22Rv1 (cell line): ENCODE data around the gene KRTAP4-11.
"Not testable (repeated sequence)": the region's sequence is repeated elsewhere in the genome, so short reads cannot be mapped to it uniquely, and the experiment has no call there.

Source experiments
- H3K27ac ChIP-seq: fragments of 450-650 bp; 2 replicates; pipeline ENCODE4 v1.5.1; 2017
- ZFX ChIP-seq: fragments of 450-650 bp; IDR thresholded peaks from 2 replicates; pipeline ENCODE4 v1.6.1; 2017; ENCODE audit warnings: antibody characterized with exemption, borderline replicate concordance
- TF ChIP-seq, protein P1 (sequence below): fragments of 450-650 bp; IDR thresholded peaks from 2 replicates; pipeline ENCODE4 v1.5.1; 2017; ENCODE audit warnings: mild to moderate bottlenecking

KRTAP4-11 gene

DNA sequence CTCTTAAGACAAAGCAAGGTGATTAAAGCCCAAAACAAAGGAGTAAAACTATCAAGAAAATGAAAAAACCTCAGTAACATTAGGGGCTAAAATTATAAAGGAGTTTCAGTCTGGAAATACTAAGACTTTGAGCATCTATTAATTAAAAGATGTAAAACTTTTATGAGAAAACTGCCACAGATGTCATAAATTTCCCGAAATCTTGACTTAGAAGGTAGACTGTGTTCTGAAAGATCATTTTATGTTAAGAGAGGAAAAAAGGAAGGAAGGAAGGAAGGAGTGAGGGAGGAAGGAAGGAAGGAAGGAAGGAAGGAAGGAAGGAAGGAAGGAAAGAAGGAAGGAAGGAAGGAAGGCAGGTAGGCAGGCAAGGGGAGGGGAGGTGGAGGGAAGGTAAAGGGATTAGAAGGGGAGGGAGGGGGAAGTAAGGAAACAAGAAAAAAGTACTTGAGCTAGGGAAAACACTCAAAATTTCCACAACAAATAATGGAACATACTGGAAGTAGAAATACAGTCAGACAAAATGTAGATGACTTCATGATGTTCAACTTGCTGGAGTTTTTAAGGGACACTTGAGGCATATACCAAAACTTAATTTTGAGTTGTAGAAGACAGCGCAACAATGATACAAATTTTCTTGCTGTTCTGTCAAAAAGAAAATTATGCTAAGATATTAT lies 29.5 kb upstream of the KRTAP4-11 start:
- no peak overlapping the region for H3K27ac ChIP-seq
- TF ChIP-seq, protein P1, sequence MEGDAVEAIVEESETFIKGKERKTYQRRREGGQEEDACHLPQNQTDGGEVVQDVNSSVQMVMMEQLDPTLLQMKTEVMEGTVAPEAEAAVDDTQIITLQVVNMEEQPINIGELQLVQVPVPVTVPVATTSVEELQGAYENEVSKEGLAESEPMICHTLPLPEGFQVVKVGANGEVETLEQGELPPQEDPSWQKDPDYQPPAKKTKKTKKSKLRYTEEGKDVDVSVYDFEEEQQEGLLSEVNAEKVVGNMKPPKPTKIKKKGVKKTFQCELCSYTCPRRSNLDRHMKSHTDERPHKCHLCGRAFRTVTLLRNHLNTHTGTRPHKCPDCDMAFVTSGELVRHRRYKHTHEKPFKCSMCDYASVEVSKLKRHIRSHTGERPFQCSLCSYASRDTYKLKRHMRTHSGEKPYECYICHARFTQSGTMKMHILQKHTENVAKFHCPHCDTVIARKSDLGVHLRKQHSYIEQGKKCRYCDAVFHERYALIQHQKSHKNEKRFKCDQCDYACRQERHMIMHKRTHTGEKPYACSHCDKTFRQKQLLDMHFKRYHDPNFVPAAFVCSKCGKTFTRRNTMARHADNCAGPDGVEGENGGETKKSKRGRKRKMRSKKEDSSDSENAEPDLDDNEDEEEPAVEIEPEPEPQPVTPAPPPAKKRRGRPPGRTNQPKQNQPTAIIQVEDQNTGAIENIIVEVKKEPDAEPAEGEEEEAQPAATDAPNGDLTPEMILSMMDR, result no peak
- TF ChIP-seq ZFX, result no peak

- H3K27ac ChIP-seq, result no peak overlapping the region
- TF ChIP-seq, protein P1, result no peak
- TF ChIP-seq ZFX, result no peak
Measured at GRCh38 chr17:41145261-41145660, 27.1 kb upstream of the KRTAP4-11 start.

DNA sequence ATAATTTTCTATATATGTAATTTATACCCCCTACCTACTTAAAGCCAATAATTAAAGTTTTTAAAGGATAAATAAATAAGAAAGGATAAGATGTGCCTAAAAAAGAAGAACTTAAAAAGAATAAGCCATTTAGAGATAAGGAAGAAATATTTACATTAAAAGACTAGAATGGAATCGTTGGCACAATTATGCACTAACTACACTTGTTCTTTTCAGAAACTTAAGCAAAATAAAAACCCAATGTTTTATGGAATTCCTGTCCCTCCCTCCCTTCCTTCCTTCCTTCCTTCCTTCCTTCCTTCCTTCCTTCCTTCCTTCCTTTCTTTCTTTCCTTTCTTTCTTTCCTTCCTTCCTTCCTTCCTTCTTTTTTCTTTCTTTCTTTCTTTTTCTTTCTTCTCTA lies 26.7 kb upstream of the KRTAP4-11 start:
- TF ChIP-seq ZFX, result no peak
- TF ChIP-seq, protein P1, result no peak
- no peak overlapping the region for H3K27ac ChIP-seq

DNA sequence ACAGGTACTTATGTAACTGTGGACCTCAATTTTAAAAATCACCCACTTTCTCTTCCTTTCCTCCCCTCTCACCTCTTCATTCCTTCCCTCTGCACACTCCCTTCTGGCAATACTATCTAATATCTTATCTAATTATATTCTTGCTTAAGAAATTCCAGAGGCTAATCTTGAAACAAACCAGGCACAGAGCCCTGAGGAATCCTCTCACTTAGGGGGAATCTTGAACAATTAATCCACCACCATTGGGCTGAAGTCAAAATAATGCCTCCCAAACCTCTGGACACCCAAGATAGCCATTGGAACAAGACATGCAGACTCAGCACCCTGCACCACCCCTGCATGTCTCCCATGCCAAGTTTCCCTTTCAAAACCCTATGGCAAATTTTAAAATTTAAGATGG lies 23.2 kb upstream of the KRTAP4-11 start:
- no peak overlapping the region for H3K27ac ChIP-seq
- TF ChIP-seq, protein P1, result no peak
- TF ChIP-seq ZFX, result no peak

GRCh38 chr17:41140360-41141131 lies 22.4 kb upstream of the KRTAP4-11 start, which contains the start of gene KRTAP4-6:
KRTAP4-6 (minus strand) TSS chr17:41140544; CDS start chr17:41140487, 57 bp downstream.
- TF ChIP-seq, protein P1, result no peak
- no peak for TF ChIP-seq ZFX
- no peak within 1 kb of the TSS for H3K27ac ChIP-seq

- H3K27ac ChIP-seq, result not testable (repeated sequence)
Measured at GRCh38 chr17:41139865-41140264, 21.7 kb upstream of the KRTAP4-11 start.

GRCh38 chr17:41133880-41134735 lies 15.9 kb upstream of the KRTAP4-11 start:
- TF ChIP-seq, protein P1, result no peak
- TF ChIP-seq ZFX, result no peak
- no peak overlapping the region for H3K27ac ChIP-seq
